ENCODE results near the gene LRP1-AS. TPM values are rescaled to one million over a fixed set of nuclear protein-coding genes. Genes with fewer than 3 reads are reported as not detected.

LRP1-AS gene
- total RNA-seq, 1 experiment from 2014 or later: not detected

DNA sequence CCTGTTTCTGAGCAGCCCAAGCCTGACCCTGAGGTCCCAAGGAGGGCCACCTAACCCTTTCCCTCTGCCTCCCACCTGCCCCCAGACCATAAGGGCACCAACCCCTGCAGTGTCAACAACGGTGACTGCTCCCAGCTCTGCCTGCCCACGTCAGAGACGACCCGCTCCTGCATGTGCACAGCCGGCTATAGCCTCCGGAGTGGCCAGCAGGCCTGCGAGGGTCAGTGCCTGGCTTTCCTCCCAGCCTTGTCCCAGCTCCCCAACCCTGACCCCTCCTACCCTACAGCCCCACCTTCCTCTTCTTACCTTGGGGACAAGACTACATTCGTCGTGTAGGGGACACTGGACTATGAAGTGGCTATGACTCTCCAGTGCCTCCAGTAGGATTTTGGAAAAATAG lies 33.7 kb upstream of the LRP1-AS start:
- intact Hi-C loops (cut with micrococcal nuclease; ENCODE audit: unreplicated experiment): no loop called here
- BruUV-seq (replicated peaks): no TSS peak
- ATAC-seq: no peak
- Histone ChIP-seq H3K36me3 (ENCODE audit: control insufficient read depth, insufficient read depth, low read length) (no peaks in the 10 kb centered on the region), H3K4me1 (ENCODE audit: control insufficient read depth, insufficient read depth, low read length) (no peaks in the 10 kb centered on the region), H3K9me3 (ENCODE audit: control insufficient read depth, insufficient read depth, low read depth, low read length) (no peaks in the 10 kb centered on the region), H3K27me3 (ENCODE audit: control insufficient read depth, insufficient read depth, low read length) (no peaks in the 10 kb centered on the region), H3K4me3 (ENCODE audit: low read depth in 2 of 2, low read length in 2 of 2) (no peak overlapping the region), H3K27ac (ENCODE audit: low read length) (no peak overlapping the region)
- ChIA-PET POLR2A (no interaction called here), CTCF (interaction anchor here (0.6 kb wide), 1 partner anchor 57 kb away, joined by 4 read pairs; no protein-coding TSS in a partner anchor)
- no peak for DNase-seq (ENCODE audit: low read depth, low spot score)
- in situ Hi-C loops (cut with HindIII; ENCODE audit: low pct_unique_long_range_greater_than_20kb, low sequenced_read_pairs): no loop called here
- TF ChIP-seq TCF7L2 (IDR thresholded peaks at IDR 0.05; ENCODE audit: low read depth, low read length) (no peak), POLR2AphosphoS5 (IDR thresholded peaks at IDR 0.05; ENCODE audit: low read depth, low read length) (no peak), SIN3A (IDR thresholded peaks at IDR 0.05; ENCODE audit: borderline replicate concordance, insufficient read depth, low read depth, low read length) (no peak)
- TF ChIP-seq, protein P1, sequence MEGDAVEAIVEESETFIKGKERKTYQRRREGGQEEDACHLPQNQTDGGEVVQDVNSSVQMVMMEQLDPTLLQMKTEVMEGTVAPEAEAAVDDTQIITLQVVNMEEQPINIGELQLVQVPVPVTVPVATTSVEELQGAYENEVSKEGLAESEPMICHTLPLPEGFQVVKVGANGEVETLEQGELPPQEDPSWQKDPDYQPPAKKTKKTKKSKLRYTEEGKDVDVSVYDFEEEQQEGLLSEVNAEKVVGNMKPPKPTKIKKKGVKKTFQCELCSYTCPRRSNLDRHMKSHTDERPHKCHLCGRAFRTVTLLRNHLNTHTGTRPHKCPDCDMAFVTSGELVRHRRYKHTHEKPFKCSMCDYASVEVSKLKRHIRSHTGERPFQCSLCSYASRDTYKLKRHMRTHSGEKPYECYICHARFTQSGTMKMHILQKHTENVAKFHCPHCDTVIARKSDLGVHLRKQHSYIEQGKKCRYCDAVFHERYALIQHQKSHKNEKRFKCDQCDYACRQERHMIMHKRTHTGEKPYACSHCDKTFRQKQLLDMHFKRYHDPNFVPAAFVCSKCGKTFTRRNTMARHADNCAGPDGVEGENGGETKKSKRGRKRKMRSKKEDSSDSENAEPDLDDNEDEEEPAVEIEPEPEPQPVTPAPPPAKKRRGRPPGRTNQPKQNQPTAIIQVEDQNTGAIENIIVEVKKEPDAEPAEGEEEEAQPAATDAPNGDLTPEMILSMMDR (IDR thresholded peaks at IDR 0.05): no peak
- TF ChIP-seq, protein P2, sequence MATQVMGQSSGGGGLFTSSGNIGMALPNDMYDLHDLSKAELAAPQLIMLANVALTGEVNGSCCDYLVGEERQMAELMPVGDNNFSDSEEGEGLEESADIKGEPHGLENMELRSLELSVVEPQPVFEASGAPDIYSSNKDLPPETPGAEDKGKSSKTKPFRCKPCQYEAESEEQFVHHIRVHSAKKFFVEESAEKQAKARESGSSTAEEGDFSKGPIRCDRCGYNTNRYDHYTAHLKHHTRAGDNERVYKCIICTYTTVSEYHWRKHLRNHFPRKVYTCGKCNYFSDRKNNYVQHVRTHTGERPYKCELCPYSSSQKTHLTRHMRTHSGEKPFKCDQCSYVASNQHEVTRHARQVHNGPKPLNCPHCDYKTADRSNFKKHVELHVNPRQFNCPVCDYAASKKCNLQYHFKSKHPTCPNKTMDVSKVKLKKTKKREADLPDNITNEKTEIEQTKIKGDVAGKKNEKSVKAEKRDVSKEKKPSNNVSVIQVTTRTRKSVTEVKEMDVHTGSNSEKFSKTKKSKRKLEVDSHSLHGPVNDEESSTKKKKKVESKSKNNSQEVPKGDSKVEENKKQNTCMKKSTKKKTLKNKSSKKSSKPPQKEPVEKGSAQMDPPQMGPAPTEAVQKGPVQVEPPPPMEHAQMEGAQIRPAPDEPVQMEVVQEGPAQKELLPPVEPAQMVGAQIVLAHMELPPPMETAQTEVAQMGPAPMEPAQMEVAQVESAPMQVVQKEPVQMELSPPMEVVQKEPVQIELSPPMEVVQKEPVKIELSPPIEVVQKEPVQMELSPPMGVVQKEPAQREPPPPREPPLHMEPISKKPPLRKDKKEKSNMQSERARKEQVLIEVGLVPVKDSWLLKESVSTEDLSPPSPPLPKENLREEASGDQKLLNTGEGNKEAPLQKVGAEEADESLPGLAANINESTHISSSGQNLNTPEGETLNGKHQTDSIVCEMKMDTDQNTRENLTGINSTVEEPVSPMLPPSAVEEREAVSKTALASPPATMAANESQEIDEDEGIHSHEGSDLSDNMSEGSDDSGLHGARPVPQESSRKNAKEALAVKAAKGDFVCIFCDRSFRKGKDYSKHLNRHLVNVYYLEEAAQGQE (IDR thresholded peaks at IDR 0.05; ENCODE audit: insufficient read depth in 1 of 2, low read depth in 2 of 2, low read length in 1 of 2): no peak

GRCh38 chr12:57180321-57180989 lies 33.0 kb upstream of the LRP1-AS start:
- no peak for DNase-seq (ENCODE audit: low read depth, low spot score)
- Histone ChIP-seq H3K27ac (ENCODE audit: low read length) (no peak overlapping the region), H3K9me3 (ENCODE audit: control insufficient read depth, insufficient read depth, low read depth, low read length) (no peaks in the 10 kb centered on the region), H3K4me1 (ENCODE audit: control insufficient read depth, insufficient read depth, low read length) (no peaks in the 10 kb centered on the region), H3K4me3 (ENCODE audit: low read depth in 2 of 2, low read length in 2 of 2) (no peak overlapping the region), H3K36me3 (ENCODE audit: control insufficient read depth, insufficient read depth, low read length) (no peaks in the 10 kb centered on the region), H3K27me3 (ENCODE audit: control insufficient read depth, insufficient read depth, low read length) (no peaks in the 10 kb centered on the region)
- intact Hi-C loops (cut with micrococcal nuclease; ENCODE audit: unreplicated experiment): no loop called here
- ChIA-PET CTCF (interaction anchor here (0.6 kb wide), 1 partner anchor 53 kb away, joined by 3 read pairs; no protein-coding TSS in a partner anchor), POLR2A (no interaction called here)
- in situ Hi-C loops (cut with HindIII; ENCODE audit: low pct_unique_long_range_greater_than_20kb, low sequenced_read_pairs): no loop called here
- TF ChIP-seq, protein P2 (IDR thresholded peaks at IDR 0.05; ENCODE audit: insufficient read depth in 1 of 2, low read depth in 2 of 2, low read length in 1 of 2): no peak
- no peak for TF ChIP-seq TCF7L2 (IDR thresholded peaks at IDR 0.05; ENCODE audit: low read depth, low read length)
- TF ChIP-seq SIN3A (IDR thresholded peaks at IDR 0.05; ENCODE audit: borderline replicate concordance, insufficient read depth, low read depth, low read length): no peak
- no peak for TF ChIP-seq POLR2AphosphoS5 (IDR thresholded peaks at IDR 0.05; ENCODE audit: low read depth, low read length)
- TF ChIP-seq, protein P1 (IDR thresholded peaks at IDR 0.05): no peak
- BruUV-seq (replicated peaks): no TSS peak
- no peak for ATAC-seq
